GM12801 (cell line): ENCODE data around the gene ABCF3.

Experiments used
- TF ChIP-seq, protein P1 (sequence below): IDR thresholded peaks from one replicate; pipeline ENCODE4 v1.5.1; 2011; ENCODE audit warnings: control low read depth; ENCODE audit not compliant: insufficient read length; ENCODE audit errors: extremely low read depth

ABCF3 gene

DNA sequence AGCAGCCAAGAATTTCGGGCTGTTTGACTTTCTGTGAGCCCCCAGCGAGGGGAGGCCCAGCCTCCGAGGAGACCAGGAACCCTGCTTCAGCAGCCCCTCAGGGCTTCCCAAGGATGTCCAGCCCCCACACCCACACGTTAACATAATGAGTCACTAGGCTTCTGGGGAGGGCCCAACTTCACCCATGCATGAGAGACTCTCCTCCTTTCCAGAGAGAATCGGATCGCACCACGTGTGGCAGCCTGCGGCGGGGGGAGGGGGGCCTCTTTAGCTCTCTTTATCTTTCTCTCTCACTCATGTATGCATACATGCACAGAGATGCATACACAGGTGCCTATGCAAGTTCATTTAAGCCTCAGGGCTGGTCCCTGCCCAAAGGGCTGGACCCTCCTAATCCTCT is 14.4 kb upstream of the ABCF3 start:
- TF ChIP-seq, protein P1, sequence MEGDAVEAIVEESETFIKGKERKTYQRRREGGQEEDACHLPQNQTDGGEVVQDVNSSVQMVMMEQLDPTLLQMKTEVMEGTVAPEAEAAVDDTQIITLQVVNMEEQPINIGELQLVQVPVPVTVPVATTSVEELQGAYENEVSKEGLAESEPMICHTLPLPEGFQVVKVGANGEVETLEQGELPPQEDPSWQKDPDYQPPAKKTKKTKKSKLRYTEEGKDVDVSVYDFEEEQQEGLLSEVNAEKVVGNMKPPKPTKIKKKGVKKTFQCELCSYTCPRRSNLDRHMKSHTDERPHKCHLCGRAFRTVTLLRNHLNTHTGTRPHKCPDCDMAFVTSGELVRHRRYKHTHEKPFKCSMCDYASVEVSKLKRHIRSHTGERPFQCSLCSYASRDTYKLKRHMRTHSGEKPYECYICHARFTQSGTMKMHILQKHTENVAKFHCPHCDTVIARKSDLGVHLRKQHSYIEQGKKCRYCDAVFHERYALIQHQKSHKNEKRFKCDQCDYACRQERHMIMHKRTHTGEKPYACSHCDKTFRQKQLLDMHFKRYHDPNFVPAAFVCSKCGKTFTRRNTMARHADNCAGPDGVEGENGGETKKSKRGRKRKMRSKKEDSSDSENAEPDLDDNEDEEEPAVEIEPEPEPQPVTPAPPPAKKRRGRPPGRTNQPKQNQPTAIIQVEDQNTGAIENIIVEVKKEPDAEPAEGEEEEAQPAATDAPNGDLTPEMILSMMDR = no peak

DNA sequence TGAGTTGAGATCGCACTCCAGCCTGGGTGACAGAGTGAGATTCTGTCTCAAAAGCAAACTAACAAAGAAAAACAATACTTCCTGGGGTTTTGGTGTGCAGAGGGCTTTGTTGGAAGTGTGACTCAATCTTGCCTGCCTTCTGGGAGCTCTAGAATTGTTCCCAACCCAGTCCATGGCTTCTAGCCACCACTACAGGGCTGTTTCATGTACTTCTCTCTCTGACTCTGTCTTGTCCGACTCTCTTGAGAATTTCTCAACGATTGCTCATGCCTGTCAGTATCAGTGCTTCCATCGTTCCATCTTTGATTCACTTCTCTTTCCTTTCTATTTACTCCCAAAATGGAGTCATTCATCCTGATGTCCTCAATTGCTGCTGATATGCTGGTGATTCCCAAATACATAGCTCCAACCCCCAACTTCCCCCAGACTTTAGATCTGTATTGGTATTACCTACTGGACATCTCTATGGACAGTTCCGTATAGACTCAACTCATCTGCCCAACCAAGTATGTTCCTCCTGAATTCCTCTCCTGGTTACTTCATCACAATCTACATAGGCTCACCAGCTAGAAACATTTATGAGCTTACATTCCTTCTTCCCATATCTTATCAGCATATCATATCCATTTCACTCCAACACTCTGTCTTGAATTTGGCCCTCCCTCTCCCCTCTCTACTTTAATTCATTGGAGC is 13.2 kb upstream of the ABCF3 start:
- TF ChIP-seq, protein P1 = no peak

DNA sequence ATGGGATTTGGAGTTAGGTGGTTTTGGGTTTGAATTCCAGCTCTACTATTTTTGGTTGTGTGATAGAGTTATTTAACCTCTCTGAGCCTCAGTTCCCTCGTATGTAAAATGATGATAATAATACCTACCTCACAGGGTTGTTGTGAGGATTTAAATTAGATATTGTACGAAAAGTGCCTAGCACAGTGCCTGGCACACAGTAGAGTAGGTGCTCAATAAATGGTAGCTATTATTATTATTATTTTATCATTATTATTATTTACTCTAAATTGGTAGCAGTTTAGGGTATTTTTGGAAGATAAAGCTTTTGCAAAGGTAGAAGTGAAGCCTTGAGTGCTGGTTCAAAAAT is 12.7 kb upstream of the ABCF3 start:
- TF ChIP-seq, protein P1 = no peak

DNA sequence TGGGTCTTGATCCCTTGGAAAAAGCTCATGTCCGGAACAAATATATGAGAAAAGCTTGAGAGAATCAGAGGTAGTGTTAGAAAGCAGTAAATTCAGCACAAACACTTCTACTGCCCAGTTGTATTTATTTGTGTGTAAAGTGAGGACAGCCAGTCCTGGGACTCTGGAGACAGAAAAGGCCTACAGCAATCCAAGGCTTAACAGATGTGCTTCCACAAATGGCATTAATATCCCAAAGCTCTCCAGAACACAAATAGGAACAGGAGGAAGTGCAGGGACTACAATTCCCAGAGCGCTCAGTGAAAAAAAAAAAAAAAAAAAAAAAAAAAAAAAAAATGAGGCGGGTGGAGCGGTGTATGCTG is 11.7 kb upstream of the ABCF3 start:
- TF ChIP-seq, protein P1 = no peak

DNA sequence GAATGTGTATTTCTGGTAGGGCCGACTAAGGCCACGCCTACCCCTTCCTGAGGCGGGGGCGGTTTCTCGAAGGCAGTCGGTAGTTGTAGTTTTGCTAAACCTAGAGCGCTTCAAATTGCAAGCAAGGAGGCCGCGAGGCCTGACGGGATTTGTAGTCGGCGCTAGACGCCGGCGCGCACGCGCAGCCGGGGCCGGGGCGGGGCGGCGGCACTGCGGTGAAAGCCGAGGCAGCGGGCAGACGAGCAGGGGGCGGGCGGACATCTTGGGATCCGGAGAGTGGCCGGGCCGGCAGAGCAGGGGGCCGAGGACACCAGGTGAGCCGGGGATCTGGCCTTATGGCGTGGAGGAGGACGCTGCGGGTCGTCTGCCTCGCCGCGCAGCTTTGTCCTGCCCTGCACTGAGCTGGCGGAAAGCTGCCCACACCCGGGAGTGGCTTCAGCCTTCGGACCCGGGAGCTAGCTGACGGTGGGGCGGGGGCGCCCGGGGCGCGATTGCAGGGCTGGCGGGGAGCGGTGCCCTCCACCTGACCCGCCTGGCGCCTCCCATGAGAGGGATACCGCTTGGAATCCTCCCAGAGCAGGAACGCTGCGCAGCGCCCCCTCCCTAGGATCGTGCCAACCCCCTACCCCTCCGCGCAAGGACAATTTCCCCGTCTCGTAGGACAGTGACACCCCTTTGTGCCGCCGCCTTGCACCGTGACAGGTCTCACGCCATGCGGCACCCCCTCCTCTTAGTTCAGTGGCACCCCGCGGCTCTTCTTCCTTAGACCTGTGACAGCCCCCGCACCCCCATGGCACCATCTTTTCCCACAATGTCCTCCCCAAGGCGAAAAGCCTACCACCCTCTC is 11.1 kb upstream of the ABCF3 start, which contains the start of gene AP2M1:
TSS of gene AP2M1 (plus strand) at position 210 of the 847 bp plus-strand sequence. CDS start 2,139 bp downstream, outside the sequence.
- TF ChIP-seq, protein P1 = no peak

DNA sequence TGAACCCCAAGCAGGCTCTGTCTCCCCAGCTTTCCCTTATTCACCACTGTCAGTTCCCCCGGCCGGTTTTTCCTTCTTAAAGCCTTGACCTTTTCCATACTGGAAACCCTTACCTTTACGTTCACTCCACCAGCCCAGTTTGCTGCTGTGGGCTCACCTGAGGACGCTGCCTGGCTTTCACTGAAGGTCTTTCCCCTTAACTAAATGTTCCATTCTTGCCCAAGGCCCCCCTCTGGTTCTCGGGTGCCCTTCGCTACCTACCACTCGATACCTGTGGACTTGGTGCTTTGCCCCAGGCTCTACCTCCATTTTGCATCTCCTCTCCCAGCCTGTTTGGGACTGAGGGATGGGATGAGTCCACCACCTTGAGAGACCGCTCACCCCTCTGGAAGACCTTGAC is 10.5 kb upstream of the ABCF3 start:
- TF ChIP-seq, protein P1 = no peak

DNA sequence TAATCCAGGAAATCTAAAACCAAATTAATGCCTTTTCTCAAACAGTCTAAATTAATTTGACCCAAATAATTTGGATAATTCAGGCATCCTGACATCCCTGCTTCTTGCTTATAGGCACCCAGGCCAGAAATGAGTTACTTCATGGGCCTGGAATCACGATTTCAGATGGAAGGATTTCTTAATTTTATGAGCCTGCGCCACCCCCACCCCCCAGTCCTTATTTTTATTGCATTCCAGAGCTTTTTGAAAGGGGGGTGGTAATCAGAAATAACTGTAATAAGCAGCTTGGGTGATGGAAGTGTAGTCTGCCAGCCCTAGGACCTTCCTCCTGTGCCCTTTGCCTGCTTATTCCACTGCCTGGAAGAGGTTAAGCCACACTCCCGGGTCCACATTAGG is 10.0 kb upstream of the ABCF3 start:
- TF ChIP-seq, protein P1 = no peak
